Mesenchymal stem cell (in vitro differentiated cells and primary cell): ENCODE results near the gene VAMP8.

ENCODE experiments used
- DNase-seq: peaks from one replicate; pipeline ENCODE4 v3.0.0-alpha.2; 2013
- H2AFZ ChIP-seq: one replicate; pipeline ENCODE4 v1.6.1; 2013; ENCODE audit warnings: low read depth, mild to moderate bottlenecking, control low read depth, inconsistent platforms, low read length, moderate library complexity
- H2AK5ac ChIP-seq: 2 replicates; pipeline ENCODE4 v1.6.1; 2013; ENCODE audit warnings: low read length, moderate library complexity, mild to moderate bottlenecking, inconsistent platforms; ENCODE audit not compliant: severe bottlenecking
- H2BK120ac ChIP-seq: one replicate; pipeline ENCODE4 v1.6.1; 2013; ENCODE audit warnings: low read depth, mild to moderate bottlenecking, inconsistent platforms, low read length, moderate library complexity
- H2BK12ac ChIP-seq, 2 experiments: one replicate each; pipeline ENCODE4 v1.6.1; 2013; ENCODE audit warnings: inconsistent platforms in 2 of 2, low read length in 2 of 2, mild to moderate bottlenecking in 2 of 2, moderate library complexity in 2 of 2, control low read depth in 1 of 2
- H2BK15ac ChIP-seq: one replicate; pipeline ENCODE4 v1.6.1; 2013; ENCODE audit warnings: mild to moderate bottlenecking, low read depth, inconsistent platforms; ENCODE audit not compliant: poor library complexity, severe bottlenecking
- H2BK5ac ChIP-seq: 2 replicates; pipeline ENCODE4 v1.6.1; 2013; ENCODE audit warnings: low read depth, mild to moderate bottlenecking, low read length, control low read depth, inconsistent platforms; ENCODE audit not compliant: poor library complexity, severe bottlenecking
- H3K14ac ChIP-seq, 2 experiments: one replicate each; pipeline ENCODE4 v1.6.1; 2013; ENCODE audit warnings: inconsistent platforms in 2 of 2, low read length in 2 of 2, control low read depth in 1 of 2, mild to moderate bottlenecking in 1 of 2, moderate library complexity in 1 of 2
- H3K18ac ChIP-seq, 2 experiments: one replicate each; pipeline ENCODE4 v1.6.1; 2013; ENCODE audit warnings: inconsistent platforms in 2 of 2, low read length in 2 of 2, control low read depth in 1 of 2, low read depth in 1 of 2, mild to moderate bottlenecking in 1 of 2
- H3K23ac ChIP-seq, 2 experiments: one replicate each; pipeline ENCODE4 v1.6.1; 2013; ENCODE audit warnings: inconsistent platforms in 2 of 2, low read length in 2 of 2, mild to moderate bottlenecking in 2 of 2, moderate library complexity in 2 of 2, control low read depth in 1 of 2
- H3K27ac ChIP-seq: 2 replicates; pipeline ENCODE4 v1.5.1; 2013; ENCODE audit warnings: mild to moderate bottlenecking, moderate library complexity, low read length, control low read depth, inconsistent platforms; ENCODE audit not compliant: poor library complexity, severe bottlenecking
- H3K27me3 ChIP-seq, 2 experiments: 2 replicates each; pipeline versions ENCODE4 v1.6.1 to v1.7.0; 2013; ENCODE audit warnings: low read length in 2 of 2, mild to moderate bottlenecking in 2 of 2, moderate library complexity in 2 of 2, control low read depth in 1 of 2, inconsistent platforms in 1 of 2; ENCODE audit not compliant: control insufficient read depth in 1 of 2, insufficient read depth in 1 of 2
- H3K36me3 ChIP-seq, 2 experiments: 2 replicates each; pipeline versions ENCODE4 v1.6.1 to v1.7.0; 2013; ENCODE audit warnings: low read length in 2 of 2, control low read depth in 1 of 2, inconsistent platforms in 1 of 2, low read depth in 1 of 2, mild to moderate bottlenecking in 1 of 2; ENCODE audit not compliant: insufficient read depth in 2 of 2, control insufficient read depth in 1 of 2
- H3K4ac ChIP-seq, 2 experiments: one replicate each; pipeline ENCODE4 v1.6.1; 2013; ENCODE audit warnings: inconsistent platforms in 2 of 2, low read length in 2 of 2, mild to moderate bottlenecking in 2 of 2, moderate library complexity in 2 of 2, control low read depth in 1 of 2, low read depth in 1 of 2
- H3K4me1 ChIP-seq: 2 replicates; pipeline ENCODE4 v1.6.1; 2013; ENCODE audit warnings: low read depth, low read length, control low read depth; ENCODE audit not compliant: control insufficient read depth, insufficient read depth
- H3K4me2 ChIP-seq: 2 replicates; pipeline ENCODE4 v1.6.1; 2013; ENCODE audit warnings: low read length, mild to moderate bottlenecking, inconsistent platforms; ENCODE audit not compliant: poor library complexity, severe bottlenecking
- H3K4me3 ChIP-seq, 2 experiments: 2 replicates each; pipeline versions ENCODE4 v1.5.1 to v1.7.0; 2013; ENCODE audit warnings: low read length in 2 of 2, mild to moderate bottlenecking in 2 of 2, control low read depth in 1 of 2, low read depth in 1 of 2; ENCODE audit not compliant: insufficient read depth in 1 of 2
- H3K79me1 ChIP-seq: replicated peaks from 2 replicates; pipeline ENCODE4 v1.6.1; 2013; ENCODE audit warnings: mild to moderate bottlenecking, control low read depth, low read length, inconsistent platforms; ENCODE audit not compliant: poor library complexity, severe bottlenecking
- H3K9ac ChIP-seq: 2 replicates; pipeline ENCODE4 v1.7.0; 2013; ENCODE audit warnings: mild to moderate bottlenecking, low read length, moderate library complexity
- H3K9me3 ChIP-seq: 2 replicates; pipeline ENCODE4 v1.7.0; 2013; ENCODE audit warnings: mild to moderate bottlenecking, low read length; ENCODE audit not compliant: control insufficient read depth
- H4K8ac ChIP-seq: one replicate; pipeline ENCODE4 v1.6.1; 2013; ENCODE audit warnings: inconsistent platforms, mild to moderate bottlenecking, low read length, moderate library complexity
- H4K91ac ChIP-seq: one replicate; pipeline ENCODE4 v1.6.1; 2013; ENCODE audit warnings: mild to moderate bottlenecking, low read length, inconsistent platforms
- WGBS: methylation state at CpG from one replicate; pipeline ENCODE4 v1.1.7; 2013; ENCODE audit warnings: mixed read lengths; 5-methylcytosine and 5-hydroxymethylcytosine counted together

VAMP8 gene

GRCh38 chr2:85607268-85608215, 30.2 kb downstream of the VAMP8 start:
- Histone ChIP-seq H3K18ac (no peak overlapping the region), H3K14ac (no peak overlapping the region), H3K4me1 (peaks cover 21% of the 10 kb centered on the region), H3K27ac (no peak overlapping the region), H2AFZ (no peak overlapping the region), H3K79me1 (peaks cover 11% of the 10 kb centered on the region), H4K8ac (no peak overlapping the region), H2BK12ac (no peak overlapping the region), H4K91ac (no peak overlapping the region), H3K9ac (peak overlapping the region; percentile 15), H2AK5ac (peak overlapping the region; percentile 34), H3K36me3 (peaks cover 18 to 42% of the 10 kb centered on the region in 2 experiments), H3K4ac (no peak overlapping the region), H3K23ac (no peak overlapping the region), H2BK5ac (no peak overlapping the region), H3K4me3 (no peak overlapping the region), H2BK120ac (no peak overlapping the region), H3K9me3 (no peaks in the 10 kb centered on the region), H3K4me2 (no peak overlapping the region), H3K27me3 (no peaks in the 10 kb centered on the region), H2BK15ac (no peak overlapping the region)
- no peak for DNase-seq
- 95% methylated on average over 9 of the region's 9 CpGs for WGBS

GRCh38 chr2:85611217-85611704, 33.9 kb downstream of the VAMP8 start:
- peak overlapping the region; percentile 74 for H4K91ac ChIP-seq
- peak overlapping the region; percentile 95 for H3K4me2 ChIP-seq
- H2BK5ac ChIP-seq: no peak overlapping the region
- peak overlapping the region; percentile 95 for H4K8ac ChIP-seq
- peak overlapping the region in 1 of 2 experiments; percentile 95 for H3K14ac ChIP-seq
- peak overlapping the region; percentile 45 for H2BK120ac ChIP-seq
- DNase-seq: peak; percentile 23
- H3K79me1 ChIP-seq: peaks cover 8% of the 10 kb centered on the region
- H3K18ac ChIP-seq: peak overlapping the region; percentile 49 to 88
- WGBS: 13% methylated on average over 24 of the region's 24 CpGs
- H2AK5ac ChIP-seq: no peak overlapping the region
- H3K27me3 ChIP-seq: no peaks in the 10 kb centered on the region
- H2BK15ac ChIP-seq: no peak overlapping the region
- H3K23ac ChIP-seq: peak overlapping the region in 1 of 2 experiments; percentile 99
- H3K9ac ChIP-seq: peak overlapping the region; percentile 90
- H3K27ac ChIP-seq: no peak overlapping the region
- peak overlapping the region; percentile 92 to 98 for H3K4ac ChIP-seq
- H3K36me3 ChIP-seq: peaks cover 18 to 33% of the 10 kb centered on the region in 2 experiments
- peak overlapping the region; percentile 95 for H2AFZ ChIP-seq
- H2BK12ac ChIP-seq: peak overlapping the region in 1 of 2 experiments; percentile 68
- no peaks in the 10 kb centered on the region for H3K9me3 ChIP-seq
- peaks cover 9% of the 10 kb centered on the region for H3K4me1 ChIP-seq
- peak overlapping the region; percentile 94 for H3K4me3 ChIP-seq

GRCh38 chr2:85611705-85612587, 34.6 kb downstream of the VAMP8 start, which contains the start of gene C2orf68:
C2orf68 (minus strand) TSS chr2:85612066; CDS start chr2:85611984, 82 bp downstream.
- Histone ChIP-seq H3K27ac (peak within 1 kb of the TSS; percentile 43), H4K91ac (peak within 1 kb of the TSS; percentile 74), H3K36me3 (peaks cover 18 to 29% of the 10 kb centered on the region in 2 experiments), H3K14ac (peak within 1 kb of the TSS in 1 of 2 experiments; percentile 95), H2AFZ (peak within 1 kb of the TSS; percentile 95), H3K9me3 (no peaks in the 10 kb centered on the region), H3K18ac (peak within 1 kb of the TSS; percentile 69 to 88), H3K4me3 (peak within 1 kb of the TSS; percentile 94), H3K9ac (peak within 1 kb of the TSS; percentile 90), H3K27me3 (no peaks in the 10 kb centered on the region), H2BK120ac (peak within 1 kb of the TSS; percentile 71), H3K4me2 (peak within 1 kb of the TSS; percentile 95), H3K23ac (peak within 1 kb of the TSS in 1 of 2 experiments; percentile 99), H3K79me1 (peaks cover 8% of the 10 kb centered on the region), H2BK12ac (peak within 1 kb of the TSS in 1 of 2 experiments; percentile 68), H2BK5ac (peak within 1 kb of the TSS; percentile 79), H3K4me1 (peaks cover 9% of the 10 kb centered on the region), H3K4ac (peak within 1 kb of the TSS; percentile 92 to 98), H2BK15ac (peak within 1 kb of the TSS; percentile 68), H4K8ac (peak within 1 kb of the TSS; percentile 95), H2AK5ac (peak within 1 kb of the TSS; percentile 6)
- WGBS: 16% methylated on average over 61 of the region's 73 CpGs
- DNase-seq: peak; percentile 89
